Activated T-helper 2 cell treated with anti-CD3 and anti-CD28 coated beads, Interferon-gamma antibody, Interleukin-2, Interleukin-4, amounts not matched to agents 10 μg/mL and 5 μg/mL and 100 μg/mL, durations not matched to agents 14 hours and 24 hours and 36 hours (primary cell): ENCODE data around the gene CADPS2. TPM values are rescaled to one million over a fixed set of nuclear protein-coding genes. Genes with fewer than 3 reads are reported as not detected.

Experiments
- DNase-seq: peaks from one replicate; pipeline ENCODE4 v3.0.0; 2021; ENCODE audit warnings: low spot score
- H3K27ac Mint-ChIP-seq: one replicate; pipeline ENCODE4 v1.8.0; 2021; ENCODE audit warnings: mixed read lengths
- H3K27me3 Mint-ChIP-seq: one replicate; pipeline ENCODE4 v1.8.0; 2021; ENCODE audit warnings: low read depth, mixed read lengths
- H3K36me3 Mint-ChIP-seq: one replicate; pipeline ENCODE4 v1.8.0; 2021; ENCODE audit warnings: low read depth, mixed read lengths
- H3K4me1 Mint-ChIP-seq: one replicate; pipeline ENCODE4 v1.8.0; 2021; ENCODE audit warnings: low read depth, mixed read lengths
- H3K4me3 Mint-ChIP-seq: one replicate; pipeline ENCODE4 v1.8.0; 2021; ENCODE audit warnings: low read depth, mild to moderate bottlenecking, moderate library complexity, mixed read lengths
- H3K9me3 Mint-ChIP-seq: one replicate; pipeline ENCODE4 v1.8.0; 2021; ENCODE audit warnings: mixed read lengths
- intact Hi-C: fragments of 100-400 bp; cut with micrococcal nuclease; formaldehyde crosslinking; loops from one replicate; pipeline ENCODE4 v1.15.1; 2023
- total RNA-seq: library from RNA; stranded (reverse); gene quantifications from 2 replicates; pipeline ENCODE4 v1.2.3, GENCODE V29; 2022

Gene CADPS2
- total RNA-seq, 1 donor from 2014 or later: not detected

DNA sequence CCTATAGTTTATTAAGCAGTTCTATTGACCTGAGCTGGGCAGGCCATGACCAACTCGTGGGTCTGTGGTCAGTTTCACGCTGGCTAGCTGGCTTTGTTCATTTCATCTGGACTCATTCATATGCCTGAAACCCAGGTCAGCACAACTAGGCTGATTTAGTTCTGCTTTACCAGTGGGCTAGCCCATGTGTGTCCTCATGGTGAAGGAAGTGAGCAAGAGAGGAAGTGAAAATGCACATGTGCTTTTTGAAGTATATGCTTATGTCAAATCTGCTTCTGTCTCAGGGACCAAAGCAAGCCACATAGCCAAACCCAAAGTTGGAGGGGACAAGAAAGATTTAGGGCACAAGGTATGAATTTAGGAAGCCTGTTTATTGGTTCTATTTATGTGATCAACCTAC lies 341.8 kb downstream of the CADPS2 start:
- Mint-ChIP-seq H3K4me3 (no peak overlapping the region), H3K27ac (no peak overlapping the region), H3K27me3 (no peaks in the 10 kb centered on the region), H3K36me3 (no peaks in the 10 kb centered on the region), H3K4me1 (no peaks in the 10 kb centered on the region), H3K9me3 (no peaks in the 10 kb centered on the region)
- DNase-seq: no peak
- intact Hi-C loops: no loop called here

DNA sequence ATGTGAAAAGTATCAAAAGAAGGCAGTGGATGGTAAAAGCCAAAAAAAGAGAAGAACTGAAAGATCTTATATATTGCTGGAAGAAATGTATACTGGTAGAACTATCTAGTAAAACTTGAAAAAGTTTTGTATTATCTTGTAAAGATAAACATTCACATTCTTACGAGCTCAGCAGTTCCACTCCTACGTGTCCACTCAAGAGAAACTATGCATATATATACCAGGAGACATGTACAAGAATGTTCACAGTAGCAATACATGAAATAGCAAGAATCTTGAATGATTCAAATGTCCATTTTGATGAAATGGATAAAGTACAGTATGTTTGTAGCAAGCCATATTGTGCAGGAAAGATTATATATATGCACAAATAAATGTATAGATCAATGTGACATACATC lies 342.4 kb downstream of the CADPS2 start:
- Mint-ChIP-seq H3K27ac (no peak overlapping the region), H3K36me3 (no peaks in the 10 kb centered on the region), H3K4me1 (no peaks in the 10 kb centered on the region), H3K9me3 (no peaks in the 10 kb centered on the region), H3K27me3 (no peaks in the 10 kb centered on the region), H3K4me3 (no peak overlapping the region)
- intact Hi-C loops: no loop called here
- DNase-seq: no peak

DNA sequence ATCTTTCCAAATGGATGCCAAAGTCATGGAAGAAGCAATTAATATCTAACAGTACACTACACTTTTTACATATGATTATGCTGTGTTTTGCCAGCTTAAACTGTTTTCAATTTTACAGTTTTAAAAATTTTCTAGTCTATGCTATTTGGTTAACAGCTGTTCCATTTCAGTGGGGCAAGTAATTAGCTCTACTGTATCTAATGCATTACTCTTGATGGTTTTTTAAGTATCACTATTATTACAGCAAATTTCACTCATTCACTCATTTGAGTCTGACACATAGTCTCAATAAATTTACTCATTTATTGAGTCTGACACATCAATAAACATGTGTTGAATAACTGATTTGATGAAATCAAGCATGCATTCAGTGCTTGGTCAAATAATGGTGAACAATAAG lies 343.1 kb downstream of the CADPS2 start:
- no peak overlapping the region for H3K4me3 Mint-ChIP-seq
- DNase-seq: no peak
- H3K9me3 Mint-ChIP-seq: no peaks in the 10 kb centered on the region
- H3K27me3 Mint-ChIP-seq: no peaks in the 10 kb centered on the region
- no peaks in the 10 kb centered on the region for H3K36me3 Mint-ChIP-seq
- intact Hi-C loops: no loop called here
- no peaks in the 10 kb centered on the region for H3K4me1 Mint-ChIP-seq
- H3K27ac Mint-ChIP-seq: no peak overlapping the region

GRCh38 chr7:122535086-122535485 lies 351.2 kb downstream of the CADPS2 start:
- no peaks in the 10 kb centered on the region for H3K4me1 Mint-ChIP-seq
- no peak for DNase-seq
- intact Hi-C loops: no loop called here
- no peaks in the 10 kb centered on the region for H3K9me3 Mint-ChIP-seq
- no peak overlapping the region for H3K4me3 Mint-ChIP-seq
- H3K27ac Mint-ChIP-seq: no peak overlapping the region
- H3K27me3 Mint-ChIP-seq: no peaks in the 10 kb centered on the region
- no peaks in the 10 kb centered on the region for H3K36me3 Mint-ChIP-seq

DNA sequence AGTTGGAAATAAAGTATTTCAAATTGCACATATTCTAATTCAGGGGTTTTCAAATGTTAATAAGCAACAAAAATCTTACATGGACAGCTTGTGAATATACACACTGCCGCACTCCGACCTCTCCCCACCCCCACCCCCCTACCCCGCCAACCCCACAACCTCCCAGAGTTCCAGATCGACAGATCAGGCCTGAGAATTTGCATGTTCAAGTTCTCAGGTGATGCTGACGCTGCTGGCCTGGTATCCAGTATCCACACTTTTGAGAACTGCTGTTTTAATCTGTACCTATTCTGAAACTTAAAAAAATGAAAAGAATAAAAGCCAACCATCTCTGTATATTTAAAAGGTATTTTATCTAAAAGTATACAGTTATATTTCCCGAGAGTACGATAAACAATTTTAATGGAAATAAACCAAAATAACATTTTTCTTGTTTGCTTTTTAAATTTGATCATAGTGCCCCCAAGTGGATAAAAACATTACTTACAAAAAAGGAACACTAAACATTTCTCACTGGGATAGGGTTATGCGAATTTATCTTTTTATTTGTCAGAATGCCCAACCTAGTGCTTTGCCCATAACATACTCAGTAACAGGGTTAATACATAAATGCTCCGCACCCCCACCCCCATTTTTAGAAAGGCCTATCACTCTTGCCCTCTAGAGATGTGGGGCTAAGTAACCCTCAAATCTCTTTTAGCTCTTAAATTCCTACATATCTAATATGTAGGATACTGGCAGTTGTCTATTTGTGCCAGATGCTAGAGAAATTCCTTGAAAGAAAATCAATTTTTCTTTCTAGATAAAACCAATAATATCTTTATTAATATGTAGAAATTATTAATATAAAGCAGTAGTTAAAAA lies 353.6 kb downstream of the CADPS2 start:
- H3K4me3 Mint-ChIP-seq: no peak overlapping the region
- intact Hi-C loops: loop anchor here (5.0 kb wide), 1 partner anchor 440 kb away; no protein-coding TSS in a partner anchor
- no peaks in the 10 kb centered on the region for H3K9me3 Mint-ChIP-seq
- H3K36me3 Mint-ChIP-seq: no peaks in the 10 kb centered on the region
- no peak overlapping the region for H3K27ac Mint-ChIP-seq
- no peaks in the 10 kb centered on the region for H3K4me1 Mint-ChIP-seq
- no peak for DNase-seq
- H3K27me3 Mint-ChIP-seq: no peaks in the 10 kb centered on the region

DNA sequence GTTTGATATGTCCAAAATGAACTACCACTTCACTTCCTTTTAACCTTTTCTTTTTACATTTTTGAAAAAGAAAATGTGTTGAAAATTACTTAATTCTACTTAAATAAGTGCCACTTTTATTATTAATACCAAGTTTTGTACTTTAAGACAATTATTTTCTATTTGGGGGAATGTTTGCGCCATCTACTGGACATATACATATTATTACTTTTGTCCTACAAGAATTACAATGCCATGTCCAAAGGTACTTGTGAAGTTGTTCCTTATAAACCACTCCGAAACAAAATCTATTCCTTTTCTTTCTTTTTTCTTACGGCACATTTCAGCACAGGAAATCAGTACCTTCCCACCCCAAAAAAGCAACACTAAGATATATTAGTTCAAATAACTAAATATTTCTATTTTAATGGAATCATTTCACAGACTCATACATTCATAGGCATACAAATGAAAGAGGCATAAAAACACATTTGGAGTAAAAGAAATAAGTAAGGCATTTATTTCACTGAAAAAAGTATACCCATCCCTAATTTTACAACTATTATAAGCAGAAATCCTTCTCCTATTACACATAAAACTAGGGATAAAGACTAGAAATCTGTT lies 357.3 kb downstream of the CADPS2 start:
- no peaks in the 10 kb centered on the region for H3K4me1 Mint-ChIP-seq
- intact Hi-C loops: loop anchor here (2.0 kb wide), 1 partner anchor 310 kb away; no protein-coding TSS in a partner anchor
- no peaks in the 10 kb centered on the region for H3K9me3 Mint-ChIP-seq
- H3K27ac Mint-ChIP-seq: no peak overlapping the region
- no peaks in the 10 kb centered on the region for H3K36me3 Mint-ChIP-seq
- no peaks in the 10 kb centered on the region for H3K27me3 Mint-ChIP-seq
- DNase-seq: no peak
- no peak overlapping the region for H3K4me3 Mint-ChIP-seq

- no peaks in the 10 kb centered on the region for H3K36me3 Mint-ChIP-seq
- H3K9me3 Mint-ChIP-seq: no peaks in the 10 kb centered on the region
- no peak for DNase-seq
- H3K27me3 Mint-ChIP-seq: no peaks in the 10 kb centered on the region
- H3K27ac Mint-ChIP-seq: no peak overlapping the region
- intact Hi-C loops: no loop called here
- no peak overlapping the region for H3K4me3 Mint-ChIP-seq
- no peaks in the 10 kb centered on the region for H3K4me1 Mint-ChIP-seq
Measured at GRCh38 chr7:122525355-122525754, 360.9 kb downstream of the CADPS2 start.

- no peak for DNase-seq
- H3K27ac Mint-ChIP-seq: no peak overlapping the region
Measured at GRCh38 chr7:122521767-122522166, 364.5 kb downstream of the CADPS2 start.

GRCh38 chr7:122520971-122521555 lies 365.2 kb downstream of the CADPS2 start:
- no peaks in the 10 kb centered on the region for H3K27me3 Mint-ChIP-seq
- H3K9me3 Mint-ChIP-seq: no peaks in the 10 kb centered on the region
- intact Hi-C loops: no loop called here
- no peaks in the 10 kb centered on the region for H3K4me1 Mint-ChIP-seq
- no peak overlapping the region for H3K27ac Mint-ChIP-seq
- H3K36me3 Mint-ChIP-seq: no peaks in the 10 kb centered on the region
- no peak for DNase-seq
- H3K4me3 Mint-ChIP-seq: no peak overlapping the region

More at GRCh38 chr7:122521767-122522166, 364.5 kb downstream of the CADPS2 start:
- Mint-ChIP-seq H3K27me3 (no peaks in the 10 kb centered on the region), H3K9me3 (no peaks in the 10 kb centered on the region), H3K36me3 (no peaks in the 10 kb centered on the region), H3K4me3 (no peak overlapping the region), H3K4me1 (no peaks in the 10 kb centered on the region)
- intact Hi-C loops: no loop called here

- H3K36me3 Mint-ChIP-seq: no peaks in the 10 kb centered on the region
- intact Hi-C loops: no loop called here
- no peaks in the 10 kb centered on the region for H3K9me3 Mint-ChIP-seq
- H3K27me3 Mint-ChIP-seq: no peaks in the 10 kb centered on the region
- no peak overlapping the region for H3K27ac Mint-ChIP-seq
- H3K4me1 Mint-ChIP-seq: no peaks in the 10 kb centered on the region
- no peak overlapping the region for H3K4me3 Mint-ChIP-seq
- no peak for DNase-seq
Measured at GRCh38 chr7:122518488-122518887, 367.8 kb downstream of the CADPS2 start.

GRCh38 chr7:122517576-122517975 lies 368.7 kb downstream of the CADPS2 start:
- Mint-ChIP-seq H3K4me1 (no peaks in the 10 kb centered on the region), H3K4me3 (no peak overlapping the region), H3K27ac (no peak overlapping the region), H3K36me3 (no peaks in the 10 kb centered on the region), H3K27me3 (no peaks in the 10 kb centered on the region), H3K9me3 (no peaks in the 10 kb centered on the region)
- DNase-seq: no peak
- intact Hi-C loops: no loop called here

GRCh38 chr7:122515404-122515803 lies 370.9 kb downstream of the CADPS2 start:
- Mint-ChIP-seq H3K36me3 (no peaks in the 10 kb centered on the region), H3K4me3 (no peak overlapping the region), H3K4me1 (no peaks in the 10 kb centered on the region), H3K27ac (no peak overlapping the region), H3K9me3 (no peaks in the 10 kb centered on the region), H3K27me3 (no peaks in the 10 kb centered on the region)
- intact Hi-C loops: no loop called here
- no peak for DNase-seq

DNA sequence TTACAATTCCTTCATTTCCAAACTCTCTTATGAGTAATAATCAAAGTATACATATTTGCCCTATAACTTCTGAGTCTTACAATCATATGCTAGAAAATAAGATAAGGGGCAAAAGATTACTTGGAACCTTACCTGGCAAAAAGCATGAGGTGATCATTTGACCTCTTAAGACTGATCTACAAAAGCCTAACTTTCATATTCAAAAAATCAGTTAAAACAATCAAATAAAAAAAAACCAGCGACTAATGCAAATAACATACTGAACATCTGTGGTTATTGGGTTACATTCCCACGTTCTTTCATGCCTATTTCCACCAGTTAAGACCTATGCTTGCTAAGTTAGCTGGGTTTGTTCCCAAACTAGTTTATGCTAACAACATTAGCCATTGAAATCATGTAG lies 375.0 kb downstream of the CADPS2 start:
- DNase-seq: no peak
- H3K27me3 Mint-ChIP-seq: no peaks in the 10 kb centered on the region
- no peak overlapping the region for H3K4me3 Mint-ChIP-seq
- H3K4me1 Mint-ChIP-seq: no peaks in the 10 kb centered on the region
- intact Hi-C loops: no loop called here
- H3K36me3 Mint-ChIP-seq: no peaks in the 10 kb centered on the region
- H3K9me3 Mint-ChIP-seq: no peaks in the 10 kb centered on the region
- no peak overlapping the region for H3K27ac Mint-ChIP-seq
